IMR-90 (cell line): Measurements from ENCODE around the gene KRCC1. TPM values are rescaled to one million over a fixed set of nuclear protein-coding genes. Genes with fewer than 3 reads are reported as not detected.

Experiments
- ATAC-seq: fragments of 200-7000 bp; cut with Tn5 transposase; 2 replicates; pipeline ENCODE4 v1.9.1; 2020; ENCODE audit warnings: low read depth, mild to moderate bottlenecking, moderate library complexity
- BruUV-seq: library from RNA; stranded (reverse); fragments of 400-500 nt; replicated peaks from 2 replicates; lab custom pipeline; 2021; lab: Mats Ljungman, UMichigan
- CTCF ChIA-PET: fragments of 300-600 bp; formaldehyde crosslinking; extraction: SDS; loops from one replicate; lab custom pipeline; 2021; ENCODE audit warnings: antibody characterized with exemption; lab: Yijun Ruan, JAX
- POLR2A ChIA-PET: fragments of 300-600 bp; sonication (Branson Sonifier 250); formaldehyde crosslinking; loops from one replicate; lab custom pipeline; 2022; ENCODE audit warnings: antibody characterized with exemption; ENCODE audit not compliant: unreplicated experiment; lab: Charles Lee
- DNase-seq: peaks from one replicate; pipeline ENCODE4 v3.0.0; 2013
- H2AFZ ChIP-seq: replicated peaks from 2 replicates; pipeline ENCODE3; 2013; ENCODE audit warnings: low read length, mild to moderate bottlenecking; ENCODE audit not compliant: poor library complexity
- H2AK5ac ChIP-seq: 2 replicates; pipeline ENCODE4 v1.6.1; 2013; ENCODE audit warnings: low read depth, low read length, inconsistent platforms
- H2AK9ac ChIP-seq: replicated peaks from 2 replicates; pipeline ENCODE3; 2013; ENCODE audit warnings: mild to moderate bottlenecking, low read depth, low read length, moderate library complexity; ENCODE audit not compliant: poor library complexity
- H2BK120ac ChIP-seq: 2 replicates; pipeline ENCODE4 v1.6.1; 2013; ENCODE audit warnings: low read depth, low read length, inconsistent platforms
- H2BK15ac ChIP-seq: 3 replicates; pipeline ENCODE4 v1.6.1; 2013; ENCODE audit warnings: low read depth, low read length, inconsistent platforms
- H2BK20ac ChIP-seq: 2 replicates; pipeline ENCODE4 v1.6.1; 2013; ENCODE audit warnings: low read depth, mild to moderate bottlenecking, inconsistent platforms, low read length, moderate library complexity
- H2BK5ac ChIP-seq: 2 replicates; pipeline ENCODE4 v1.6.1; 2013; ENCODE audit warnings: mild to moderate bottlenecking, low read depth, low read length, inconsistent platforms; ENCODE audit not compliant: poor library complexity, severe bottlenecking
- H3K14ac ChIP-seq: replicated peaks from 2 replicates; pipeline ENCODE4 v1.6.1; 2013; ENCODE audit warnings: low read depth, low read length, inconsistent platforms
- H3K18ac ChIP-seq: 2 replicates; pipeline ENCODE4 v1.6.1; 2013; ENCODE audit warnings: low read depth, low read length, control low read depth
- H3K23ac ChIP-seq: 2 replicates; pipeline ENCODE4 v1.6.1; 2013; ENCODE audit warnings: low read depth, low read length, inconsistent platforms
- H3K27ac ChIP-seq: 2 replicates; pipeline ENCODE4 v1.5.1; 2013; ENCODE audit warnings: mild to moderate bottlenecking, control low read depth, low read length; ENCODE audit not compliant: insufficient read depth
- H3K27me3 ChIP-seq: 2 replicates; pipeline ENCODE4 v1.6.1; 2013; ENCODE audit warnings: low read length; ENCODE audit not compliant: control insufficient read depth, insufficient read depth
- H3K36me3 ChIP-seq: 2 replicates; pipeline ENCODE4 v1.6.1; 2013; ENCODE audit warnings: low read length, mixed read lengths; ENCODE audit not compliant: control insufficient read depth, insufficient read depth
- H3K4ac ChIP-seq: 2 replicates; pipeline ENCODE4 v1.6.1; 2013; ENCODE audit warnings: low read depth, low read length, inconsistent platforms
- H3K4me1 ChIP-seq: 2 replicates; pipeline ENCODE4 v1.6.1; 2013; ENCODE audit warnings: low read length, mixed read lengths; ENCODE audit not compliant: control insufficient read depth, insufficient read depth
- H3K4me2 ChIP-seq: 2 replicates; pipeline ENCODE4 v1.6.1; 2013; ENCODE audit warnings: low read depth, mild to moderate bottlenecking, control low read depth, low read length, moderate library complexity
- H3K4me3 ChIP-seq: 2 replicates; pipeline ENCODE4 v1.5.1; 2013; ENCODE audit warnings: low read depth, mild to moderate bottlenecking, control low read depth, low read length, moderate library complexity; ENCODE audit not compliant: insufficient read depth
- H3K56ac ChIP-seq: 2 replicates; pipeline ENCODE4 v1.6.1; 2013; ENCODE audit warnings: low read length, inconsistent platforms; ENCODE audit not compliant: insufficient read depth; ENCODE audit errors: extremely low read depth
- H3K79me1 ChIP-seq, 2 experiments: 2 replicates each; pipeline ENCODE4 v1.6.1; 2013; ENCODE audit warnings: low read length in 2 of 2, inconsistent platforms in 1 of 2, low read depth in 1 of 2
- H3K9ac ChIP-seq: 2 replicates; pipeline ENCODE4 v1.6.1; 2013; ENCODE audit warnings: low read depth, low read length, control low read depth
- H3K9me1 ChIP-seq: 2 replicates; pipeline ENCODE4 v1.6.1; 2013; ENCODE audit warnings: low read length, inconsistent platforms; ENCODE audit not compliant: insufficient read depth
- H3K9me3 ChIP-seq: 2 replicates; pipeline ENCODE4 v1.6.1; 2013; ENCODE audit warnings: low read length; ENCODE audit not compliant: control insufficient read depth, insufficient read depth
- H4K20me1 ChIP-seq: 2 replicates; pipeline ENCODE4 v1.6.1; 2013; ENCODE audit warnings: low read length, inconsistent platforms; ENCODE audit not compliant: insufficient read depth
- H4K5ac ChIP-seq: 2 replicates; pipeline ENCODE4 v1.6.1; 2013; ENCODE audit warnings: mild to moderate bottlenecking, low read depth, low read length, control low read depth
- H4K8ac ChIP-seq, 2 experiments: 2 replicates each; pipeline ENCODE4 v1.6.1; 2013; ENCODE audit warnings: low read depth in 2 of 2, low read length in 2 of 2, control low read depth in 1 of 2, inconsistent platforms in 1 of 2
- H4K91ac ChIP-seq: 2 replicates; pipeline ENCODE4 v1.6.1; 2013; ENCODE audit warnings: low read depth, low read length, inconsistent platforms; ENCODE audit not compliant: insufficient read depth
- FOS ChIP-seq: fragments of 150-350 bp; IDR thresholded peaks from 2 replicates; pipeline ENCODE4 v1.6.1; 2016; ENCODE audit warnings: low read depth, low read length
- MAZ ChIP-seq: IDR thresholded peaks from 2 replicates; pipeline ENCODE4 v1.6.1; 2012; ENCODE audit warnings: low read depth, mild to moderate bottlenecking, low read length, improper control_type of control experiment, moderate library complexity, borderline replicate concordance
- RAD21 ChIP-seq: IDR thresholded peaks from 2 replicates; pipeline ENCODE4 v1.6.1; 2012; ENCODE audit warnings: low read length, improper control_type of control experiment
- RFX5 ChIP-seq: IDR thresholded peaks from 2 replicates; pipeline ENCODE4 v1.8.0; 2012; ENCODE audit warnings: low read depth, mild to moderate bottlenecking, low read length, moderate library complexity
- WGBS, 2 experiments: methylation state at CpG; one replicate each; pipeline versions ENCODE4 v1.1.5 to v1.1.7; 2013; ENCODE audit warnings: missing lambda C conversion rate in 2 of 2; ENCODE audit not compliant: insufficient read length in 1 of 2; ENCODE audit errors: extremely low coverage in 2 of 2; 5-methylcytosine and 5-hydroxymethylcytosine counted together
- dilution Hi-C: fragments of 300-500 bp; cut with HindIII; formaldehyde crosslinking; loops from one replicate; pipeline ENCODE4 v1.14.3; 2018; ENCODE audit warnings: low sequenced_read_pairs; ENCODE audit not compliant: unreplicated experiment
- in situ Hi-C: fragments of 300-500 bp; cut with MboI; formaldehyde crosslinking; loops from 3 replicates; pipeline ENCODE4 v1.14.3; 2019; ENCODE audit warnings: low sequenced_read_pairs, inconsistent platforms, mixed read lengths
- intact Hi-C: fragments of 100-400 bp; cut with micrococcal nuclease; formaldehyde crosslinking; loops from 2 replicates; pipeline ENCODE4 v1.10.0; 2022
- polyA plus RNA-seq, 3 experiments: library from polyadenylated mRNA; depleted of rRNA; stranded (reverse); fragments of >200 nt; gene quantifications; 2 replicates each; pipeline ENCODE4 v1.2.3, GENCODE V29; 2012; ENCODE audit warnings: low replicate concordance in 1 of 3
- total RNA-seq: library from RNA; depleted of rRNA; stranded (reverse); fragments of >200 nt; gene quantifications from 2 replicates; pipeline ENCODE4 v1.2.3, GENCODE V29; 2012

Gene KRCC1
- total and polyA plus RNA-seq, 2 of the 4 experiments (the other 2 are of a cell fraction): 14.3 to 16.5 TPM

- no peak for TF ChIP-seq RAD21
- TF ChIP-seq RFX5: no peak
Observed at GRCh38 chr2:88016086-88016959, 39.3 kb downstream of the KRCC1 start, which contains the start of gene RNU2-63P (continued).

GRCh38 chr2:88011011-88011410 lies 44.6 kb downstream of the KRCC1 start:
- no TSS peak for BruUV-seq
- H2AFZ ChIP-seq: no peak overlapping the region
- H3K9me1 ChIP-seq: no peaks in the 10 kb centered on the region; the same call in 1 of the 2 replicates
- no peak overlapping the region for H3K18ac ChIP-seq
- no peak overlapping the region for H2BK5ac ChIP-seq
- H2BK15ac ChIP-seq: no peak overlapping the region
- no peaks in the 10 kb centered on the region for H3K36me3 ChIP-seq
- no peak overlapping the region for H4K5ac ChIP-seq
- H4K20me1 ChIP-seq: no peaks in the 10 kb centered on the region
- CTCF ChIA-PET: no interaction called here
- H3K4me1 ChIP-seq: no peaks in the 10 kb centered on the region
- no peak overlapping the region for H4K8ac ChIP-seq
- no peak overlapping the region for H3K4ac ChIP-seq
- no peak overlapping the region for H3K4me3 ChIP-seq
- in situ Hi-C loops (loop anchor here (25.0 kb wide), 1 partner anchor 799 kb away; no protein-coding TSS in a partner anchor), intact Hi-C loops (loop anchor here (5.0 kb wide), 1 partner anchor 51 kb away; no protein-coding TSS in a partner anchor), dilution Hi-C loops (no loop called here)
- no peak overlapping the region for H4K91ac ChIP-seq
- H3K79me1 ChIP-seq: no peaks in the 10 kb centered on the region
- H3K14ac ChIP-seq: no peak overlapping the region
- H2AK9ac ChIP-seq: no peak overlapping the region
- DNase-seq (no peak), ATAC-seq (no peak)
- no peak overlapping the region for H3K9ac ChIP-seq
- no peak overlapping the region for H2BK120ac ChIP-seq
- no peak overlapping the region for H3K23ac ChIP-seq
- no peak overlapping the region for H3K56ac ChIP-seq
- H2BK20ac ChIP-seq: no peak overlapping the region
- TF ChIP-seq FOS (no peak), MAZ (no peak)
- H3K4me2 ChIP-seq: no peak overlapping the region
- POLR2A ChIA-PET: no interaction called here
- no peaks in the 10 kb centered on the region for H3K9me3 ChIP-seq
- H2AK5ac ChIP-seq: no peak overlapping the region
- no CpG with 5 or more reads among the region's 1 CpG for WGBS, 2 experiments
- H3K27ac ChIP-seq: no peak overlapping the region
- H3K27me3 ChIP-seq: no peaks in the 10 kb centered on the region
